Mesenchymal stem cell (in vitro differentiated cells and primary cell): ENCODE results near the gene INSYN1.

ENCODE experiments used
- DNase-seq: peaks from one replicate; pipeline ENCODE4 v3.0.0-alpha.2; 2013
- H2AFZ ChIP-seq: one replicate; pipeline ENCODE4 v1.6.1; 2013; ENCODE audit warnings: low read depth, mild to moderate bottlenecking, control low read depth, inconsistent platforms, low read length, moderate library complexity
- H2AK5ac ChIP-seq: 2 replicates; pipeline ENCODE4 v1.6.1; 2013; ENCODE audit warnings: low read length, moderate library complexity, mild to moderate bottlenecking, inconsistent platforms; ENCODE audit not compliant: severe bottlenecking
- H2BK120ac ChIP-seq: one replicate; pipeline ENCODE4 v1.6.1; 2013; ENCODE audit warnings: low read depth, mild to moderate bottlenecking, inconsistent platforms, low read length, moderate library complexity
- H2BK12ac ChIP-seq, 2 experiments: one replicate each; pipeline ENCODE4 v1.6.1; 2013; ENCODE audit warnings: inconsistent platforms in 2 of 2, low read length in 2 of 2, mild to moderate bottlenecking in 2 of 2, moderate library complexity in 2 of 2, control low read depth in 1 of 2
- H2BK15ac ChIP-seq: one replicate; pipeline ENCODE4 v1.6.1; 2013; ENCODE audit warnings: mild to moderate bottlenecking, low read depth, inconsistent platforms; ENCODE audit not compliant: poor library complexity, severe bottlenecking
- H2BK5ac ChIP-seq: 2 replicates; pipeline ENCODE4 v1.6.1; 2013; ENCODE audit warnings: low read depth, mild to moderate bottlenecking, low read length, control low read depth, inconsistent platforms; ENCODE audit not compliant: poor library complexity, severe bottlenecking
- H3K14ac ChIP-seq, 2 experiments: one replicate each; pipeline ENCODE4 v1.6.1; 2013; ENCODE audit warnings: inconsistent platforms in 2 of 2, low read length in 2 of 2, control low read depth in 1 of 2, mild to moderate bottlenecking in 1 of 2, moderate library complexity in 1 of 2
- H3K18ac ChIP-seq, 2 experiments: one replicate each; pipeline ENCODE4 v1.6.1; 2013; ENCODE audit warnings: inconsistent platforms in 2 of 2, low read length in 2 of 2, control low read depth in 1 of 2, low read depth in 1 of 2, mild to moderate bottlenecking in 1 of 2
- H3K23ac ChIP-seq, 2 experiments: one replicate each; pipeline ENCODE4 v1.6.1; 2013; ENCODE audit warnings: inconsistent platforms in 2 of 2, low read length in 2 of 2, mild to moderate bottlenecking in 2 of 2, moderate library complexity in 2 of 2, control low read depth in 1 of 2
- H3K27ac ChIP-seq: 2 replicates; pipeline ENCODE4 v1.5.1; 2013; ENCODE audit warnings: mild to moderate bottlenecking, moderate library complexity, low read length, control low read depth, inconsistent platforms; ENCODE audit not compliant: poor library complexity, severe bottlenecking
- H3K27me3 ChIP-seq, 2 experiments: 2 replicates each; pipeline versions ENCODE4 v1.6.1 to v1.7.0; 2013; ENCODE audit warnings: low read length in 2 of 2, mild to moderate bottlenecking in 2 of 2, moderate library complexity in 2 of 2, control low read depth in 1 of 2, inconsistent platforms in 1 of 2; ENCODE audit not compliant: control insufficient read depth in 1 of 2, insufficient read depth in 1 of 2
- H3K36me3 ChIP-seq, 2 experiments: 2 replicates each; pipeline versions ENCODE4 v1.6.1 to v1.7.0; 2013; ENCODE audit warnings: low read length in 2 of 2, control low read depth in 1 of 2, inconsistent platforms in 1 of 2, low read depth in 1 of 2, mild to moderate bottlenecking in 1 of 2; ENCODE audit not compliant: insufficient read depth in 2 of 2, control insufficient read depth in 1 of 2
- H3K4ac ChIP-seq, 2 experiments: one replicate each; pipeline ENCODE4 v1.6.1; 2013; ENCODE audit warnings: inconsistent platforms in 2 of 2, low read length in 2 of 2, mild to moderate bottlenecking in 2 of 2, moderate library complexity in 2 of 2, control low read depth in 1 of 2, low read depth in 1 of 2
- H3K4me1 ChIP-seq: 2 replicates; pipeline ENCODE4 v1.6.1; 2013; ENCODE audit warnings: low read depth, low read length, control low read depth; ENCODE audit not compliant: control insufficient read depth, insufficient read depth
- H3K4me2 ChIP-seq: 2 replicates; pipeline ENCODE4 v1.6.1; 2013; ENCODE audit warnings: low read length, mild to moderate bottlenecking, inconsistent platforms; ENCODE audit not compliant: poor library complexity, severe bottlenecking
- H3K4me3 ChIP-seq, 2 experiments: 2 replicates each; pipeline versions ENCODE4 v1.5.1 to v1.7.0; 2013; ENCODE audit warnings: low read length in 2 of 2, mild to moderate bottlenecking in 2 of 2, control low read depth in 1 of 2, low read depth in 1 of 2; ENCODE audit not compliant: insufficient read depth in 1 of 2
- H3K79me1 ChIP-seq: replicated peaks from 2 replicates; pipeline ENCODE4 v1.6.1; 2013; ENCODE audit warnings: mild to moderate bottlenecking, control low read depth, low read length, inconsistent platforms; ENCODE audit not compliant: poor library complexity, severe bottlenecking
- H3K9ac ChIP-seq: 2 replicates; pipeline ENCODE4 v1.7.0; 2013; ENCODE audit warnings: mild to moderate bottlenecking, low read length, moderate library complexity
- H3K9me3 ChIP-seq: 2 replicates; pipeline ENCODE4 v1.7.0; 2013; ENCODE audit warnings: mild to moderate bottlenecking, low read length; ENCODE audit not compliant: control insufficient read depth
- H4K8ac ChIP-seq: one replicate; pipeline ENCODE4 v1.6.1; 2013; ENCODE audit warnings: inconsistent platforms, mild to moderate bottlenecking, low read length, moderate library complexity
- H4K91ac ChIP-seq: one replicate; pipeline ENCODE4 v1.6.1; 2013; ENCODE audit warnings: mild to moderate bottlenecking, low read length, inconsistent platforms
- WGBS: methylation state at CpG from one replicate; pipeline ENCODE4 v1.1.7; 2013; ENCODE audit warnings: mixed read lengths; 5-methylcytosine and 5-hydroxymethylcytosine counted together

Gene INSYN1

DNA sequence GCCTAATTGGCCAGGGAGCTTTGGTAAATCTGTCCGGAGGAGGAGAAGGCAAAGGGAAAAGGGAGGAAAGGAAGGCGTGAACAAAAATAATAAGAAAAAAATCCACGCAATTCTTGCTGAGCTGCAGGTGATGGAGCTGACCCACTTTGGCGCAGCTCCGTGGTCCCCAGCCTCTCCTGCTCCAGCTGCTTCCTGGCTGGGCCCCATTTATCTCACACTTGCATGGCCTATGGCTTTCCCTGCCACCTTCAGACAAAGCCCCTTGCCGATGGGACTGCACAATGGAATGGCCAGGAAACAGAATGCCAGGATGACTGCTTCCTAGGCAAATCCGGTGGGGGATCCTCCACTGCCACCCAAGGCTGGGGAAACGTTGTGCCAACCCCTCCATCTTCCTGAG is 6.9 kb downstream of the INSYN1 start:
- no peak overlapping the region for H2BK5ac ChIP-seq
- H4K8ac ChIP-seq, result no peak overlapping the region
- H2BK120ac ChIP-seq, result no peak overlapping the region
- H3K4me1 ChIP-seq, result peaks cover 16% of the 10 kb centered on the region
- H2AFZ ChIP-seq, result no peak overlapping the region
- H4K91ac ChIP-seq, result no peak overlapping the region
- H3K9me3 ChIP-seq, result no peaks in the 10 kb centered on the region
- H3K4ac ChIP-seq, result no peak overlapping the region
- H3K14ac ChIP-seq, result no peak overlapping the region
- H3K4me3 ChIP-seq, result no peak overlapping the region
- no peak overlapping the region for H2BK15ac ChIP-seq
- H3K23ac ChIP-seq, result no peak overlapping the region
- no peaks in the 10 kb centered on the region for H3K36me3 ChIP-seq
- no peak overlapping the region for H2AK5ac ChIP-seq
- 77% methylated on average over 8 of the region's 8 CpGs for whole genome bisulfite sequencing
- no peak overlapping the region for H3K27ac ChIP-seq
- H3K4me2 ChIP-seq, result no peak overlapping the region
- peaks cover 10 to 51% of the 10 kb centered on the region in 2 experiments for H3K27me3 ChIP-seq
- H3K18ac ChIP-seq, result no peak overlapping the region
- H3K9ac ChIP-seq, result no peak overlapping the region
- H3K79me1 ChIP-seq, result no peaks in the 10 kb centered on the region
- H2BK12ac ChIP-seq, result no peak overlapping the region
- no peak for DNase-seq

DNA sequence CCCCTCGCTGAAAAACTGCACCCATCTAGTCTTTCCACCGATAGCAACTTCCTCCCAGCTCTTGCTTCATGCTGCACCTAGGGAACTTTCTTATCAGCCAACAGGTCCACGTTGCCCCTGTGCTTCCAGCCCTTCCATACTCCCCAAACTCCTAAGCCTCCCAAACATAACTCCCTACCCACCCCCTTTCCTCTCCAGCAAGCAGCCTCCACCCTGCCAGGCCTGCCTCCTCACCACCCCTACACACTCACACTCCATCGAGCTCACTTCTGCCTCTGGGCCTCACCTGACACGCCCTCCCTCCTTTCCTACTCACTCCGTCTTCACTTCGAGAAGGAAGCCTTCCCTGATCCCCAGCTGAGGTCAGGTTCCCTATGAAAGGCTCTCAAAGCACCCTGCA is 8.1 kb downstream of the INSYN1 start:
- no peak overlapping the region for H2BK15ac ChIP-seq
- H2AFZ ChIP-seq, result no peak overlapping the region
- WGBS, result 72% methylated on average over 7 of the region's 7 CpGs

DNA sequence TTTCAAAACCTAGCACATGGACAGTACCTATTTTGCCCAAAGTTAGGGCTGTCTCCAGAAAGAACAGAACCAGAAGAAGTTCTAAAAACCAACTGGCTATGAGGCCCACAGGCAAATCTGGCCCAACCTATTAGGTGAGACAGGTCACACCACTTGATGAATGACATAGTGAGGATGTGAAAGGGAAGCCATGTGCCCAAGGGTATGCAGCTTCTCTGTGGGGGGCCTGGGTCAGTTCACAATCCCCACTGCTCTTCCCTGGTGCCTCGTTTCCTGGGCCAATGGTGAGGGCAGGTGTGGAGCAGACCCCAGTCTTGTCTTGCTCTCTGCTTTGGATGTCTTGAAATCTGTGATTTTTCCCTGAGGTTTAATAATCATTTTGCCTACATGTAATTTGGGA is 8.9 kb downstream of the INSYN1 start:
- Histone ChIP-seq H3K4me1 (peaks cover 15% of the 10 kb centered on the region), H2BK15ac (no peak overlapping the region), H3K9ac (no peak overlapping the region), H2BK120ac (no peak overlapping the region), H3K4me2 (no peak overlapping the region), H3K14ac (no peak overlapping the region), H2AK5ac (no peak overlapping the region), H3K18ac (no peak overlapping the region), H2AFZ (no peak overlapping the region), H3K23ac (no peak overlapping the region), H3K79me1 (no peaks in the 10 kb centered on the region), H3K27ac (no peak overlapping the region), H4K8ac (no peak overlapping the region), H4K91ac (no peak overlapping the region), H3K9me3 (no peaks in the 10 kb centered on the region), H2BK5ac (no peak overlapping the region), H3K27me3 (peaks cover 0 to 34% of the 10 kb centered on the region in 2 experiments), H2BK12ac (no peak overlapping the region), H3K4ac (no peak overlapping the region), H3K36me3 (no peaks in the 10 kb centered on the region), H3K4me3 (no peak overlapping the region)
- WGBS, result 42% methylated on average over 1 of the region's 1 CpG
- no peak for DNase-seq

More for the DNA sequence above, 8.1 kb downstream of the INSYN1 start:
- no peak overlapping the region for H3K18ac ChIP-seq
- H3K27ac ChIP-seq, result no peak overlapping the region
- H3K9me3 ChIP-seq, result no peaks in the 10 kb centered on the region
- no peaks in the 10 kb centered on the region for H3K36me3 ChIP-seq
- H3K79me1 ChIP-seq, result no peaks in the 10 kb centered on the region
- H4K8ac ChIP-seq, result no peak overlapping the region
- no peak overlapping the region for H2BK5ac ChIP-seq
- no peak overlapping the region for H3K9ac ChIP-seq
- H3K4me1 ChIP-seq, result peaks cover 15% of the 10 kb centered on the region
- no peak overlapping the region for H3K4ac ChIP-seq
- H2BK12ac ChIP-seq, result no peak overlapping the region
- H4K91ac ChIP-seq, result no peak overlapping the region
- H3K4me2 ChIP-seq, result no peak overlapping the region
- H3K4me3 ChIP-seq, result no peak overlapping the region
- H3K14ac ChIP-seq, result no peak overlapping the region
- H3K23ac ChIP-seq, result no peak overlapping the region
- no peak for DNase-seq
- no peak overlapping the region for H2BK120ac ChIP-seq
- H3K27me3 ChIP-seq, result peaks cover 4 to 42% of the 10 kb centered on the region in 2 experiments
- no peak overlapping the region for H2AK5ac ChIP-seq

DNA sequence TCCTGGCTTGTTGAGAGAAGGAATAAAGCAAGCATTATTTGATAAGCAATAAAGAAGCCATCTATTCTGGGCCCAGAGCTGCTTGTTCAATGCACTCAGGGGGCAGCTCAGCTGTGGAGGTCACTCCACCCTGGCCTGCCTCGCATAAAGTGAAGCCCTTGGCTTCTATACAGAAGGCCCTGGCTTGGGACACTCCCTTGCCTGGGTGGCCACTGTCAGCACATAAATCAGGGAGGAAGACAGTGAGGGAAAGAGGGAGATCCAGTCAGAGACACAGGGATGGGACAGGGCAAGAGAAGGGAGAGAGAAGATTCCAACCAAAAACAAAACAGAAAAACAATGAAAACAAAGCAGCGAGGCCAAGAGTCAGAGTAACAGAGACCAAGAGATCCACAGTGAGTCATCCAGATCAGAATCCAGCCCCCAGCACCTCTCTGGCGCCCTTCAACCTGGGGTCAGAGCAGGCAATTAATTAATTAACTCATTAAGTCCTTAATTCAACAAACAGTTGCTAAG is 11.8 kb downstream of the INSYN1 start:
- H2BK5ac ChIP-seq, result no peak overlapping the region
- H2AK5ac ChIP-seq, result no peak overlapping the region
- H4K8ac ChIP-seq, result no peak overlapping the region
- H2BK120ac ChIP-seq, result no peak overlapping the region
- H3K27me3 ChIP-seq, result peaks cover 8 to 22% of the 10 kb centered on the region in 2 experiments
- H4K91ac ChIP-seq, result no peak overlapping the region
- H3K18ac ChIP-seq, result no peak overlapping the region
- DNase-seq, result no peak
- no peak overlapping the region for H3K4me2 ChIP-seq
- no peak overlapping the region for H3K27ac ChIP-seq
- no peaks in the 10 kb centered on the region for H3K36me3 ChIP-seq
- WGBS, result 79% methylated on average over 2 of the region's 3 CpGs
- no peak overlapping the region for H2BK15ac ChIP-seq
- no peak overlapping the region for H3K4ac ChIP-seq
- no peak overlapping the region for H3K4me3 ChIP-seq
- no peak overlapping the region for H3K14ac ChIP-seq
- H3K23ac ChIP-seq, result no peak overlapping the region
- H3K4me1 ChIP-seq, result peaks cover 6% of the 10 kb centered on the region
- no peak overlapping the region for H2AFZ ChIP-seq
- H2BK12ac ChIP-seq, result no peak overlapping the region
- H3K79me1 ChIP-seq, result no peaks in the 10 kb centered on the region
- no peak overlapping the region for H3K9ac ChIP-seq
- no peaks in the 10 kb centered on the region for H3K9me3 ChIP-seq
